Measurements from ENCODE around the gene PLAAT3. TPM values are rescaled to one million over a fixed set of nuclear protein-coding genes. Genes with fewer than 3 reads are reported as not detected.

Gene PLAAT3
- polyA plus RNA-seq, 1 donor from 2014 or later: not detected

DNA sequence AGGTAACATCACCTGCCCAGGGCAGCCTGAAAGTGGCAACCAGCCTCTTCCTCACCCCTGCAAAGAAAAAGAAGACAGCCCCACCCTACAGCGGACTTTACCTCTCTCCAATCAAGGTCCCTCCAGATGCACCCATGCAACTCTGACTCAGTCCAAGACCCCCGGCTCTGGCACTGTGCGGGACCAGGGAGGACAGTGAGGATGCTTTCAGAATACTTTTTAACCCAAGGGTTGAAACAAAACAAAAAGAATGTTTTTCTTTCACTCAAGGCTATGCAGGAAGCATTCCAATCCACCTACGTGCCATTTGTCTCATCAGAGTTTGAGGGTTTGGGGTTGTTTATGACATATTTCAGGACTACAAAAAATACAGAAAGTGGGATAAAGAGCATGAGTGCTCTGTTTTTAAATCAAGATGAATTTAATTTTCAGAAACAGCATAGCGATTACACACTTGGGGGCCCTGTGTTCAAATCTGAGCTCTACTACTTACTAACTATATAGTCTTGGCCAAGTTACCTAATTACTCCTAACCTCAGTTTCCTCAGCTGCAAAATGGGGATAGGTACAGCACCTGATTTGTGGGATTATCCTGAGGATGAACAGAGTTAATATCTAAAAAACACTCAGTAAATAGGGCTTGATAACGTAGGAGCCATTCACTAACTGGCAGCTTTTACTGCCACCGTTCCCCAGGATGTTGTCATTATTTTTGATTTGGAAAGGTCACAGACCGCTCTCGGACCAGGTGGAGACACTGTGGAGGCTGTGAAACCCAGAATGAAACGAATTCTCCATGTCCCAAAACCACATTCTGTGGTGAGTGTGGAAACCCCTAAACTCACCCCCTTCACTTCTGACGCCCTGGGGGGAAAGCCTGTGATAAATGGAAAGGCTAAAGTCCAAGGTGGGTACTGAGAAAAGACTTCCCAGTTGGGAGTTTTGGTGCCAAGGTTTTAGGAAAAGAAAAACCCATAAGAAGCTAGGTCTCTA is 5.6 kb downstream of the PLAAT3 start:
- no peak overlapping the region for H3K9ac ChIP-seq (ENCODE audit: low read length)
- no peaks in the 10 kb centered on the region for H3K9me2 ChIP-seq (ENCODE audit: insufficient read depth, low read length)
- H3K9me3 ChIP-seq (ENCODE audit: low read length): no peaks in the 10 kb centered on the region
- no peaks in the 10 kb centered on the region for H3K36me3 ChIP-seq (ENCODE audit: insufficient read depth, low read length)
- H3F3A ChIP-seq (ENCODE audit: insufficient read depth, low read length, poor library complexity, severe bottlenecking): no peaks in the 10 kb centered on the region
- no peak overlapping the region for H2AFZ ChIP-seq (ENCODE audit: low read depth, low read length)
- no peaks in the 10 kb centered on the region for H3K79me2 ChIP-seq (replicated peaks; ENCODE audit: insufficient read depth, low read length)
- H3K4me2 ChIP-seq (ENCODE audit: low read length): no peak overlapping the region
- no peak overlapping the region for H3K27ac ChIP-seq (ENCODE audit: low read length)
- no peaks in the 10 kb centered on the region for H4K20me1 ChIP-seq (ENCODE audit: insufficient read depth)
- no peak for TF ChIP-seq TAF1 (IDR thresholded peaks at IDR 0.05; ENCODE audit: low read depth)
- no peak for TF ChIP-seq EP300 (conservative IDR thresholded peaks at IDR 0.05; ENCODE audit: poor library complexity, severe bottlenecking)
- TF ChIP-seq SMC3 (conservative IDR thresholded peaks at IDR 0.05; ENCODE audit: poor library complexity): no peak
- no peak for TF ChIP-seq REST (IDR thresholded peaks at IDR 0.05; ENCODE audit: borderline replicate concordance)
- TF ChIP-seq, protein P1, sequence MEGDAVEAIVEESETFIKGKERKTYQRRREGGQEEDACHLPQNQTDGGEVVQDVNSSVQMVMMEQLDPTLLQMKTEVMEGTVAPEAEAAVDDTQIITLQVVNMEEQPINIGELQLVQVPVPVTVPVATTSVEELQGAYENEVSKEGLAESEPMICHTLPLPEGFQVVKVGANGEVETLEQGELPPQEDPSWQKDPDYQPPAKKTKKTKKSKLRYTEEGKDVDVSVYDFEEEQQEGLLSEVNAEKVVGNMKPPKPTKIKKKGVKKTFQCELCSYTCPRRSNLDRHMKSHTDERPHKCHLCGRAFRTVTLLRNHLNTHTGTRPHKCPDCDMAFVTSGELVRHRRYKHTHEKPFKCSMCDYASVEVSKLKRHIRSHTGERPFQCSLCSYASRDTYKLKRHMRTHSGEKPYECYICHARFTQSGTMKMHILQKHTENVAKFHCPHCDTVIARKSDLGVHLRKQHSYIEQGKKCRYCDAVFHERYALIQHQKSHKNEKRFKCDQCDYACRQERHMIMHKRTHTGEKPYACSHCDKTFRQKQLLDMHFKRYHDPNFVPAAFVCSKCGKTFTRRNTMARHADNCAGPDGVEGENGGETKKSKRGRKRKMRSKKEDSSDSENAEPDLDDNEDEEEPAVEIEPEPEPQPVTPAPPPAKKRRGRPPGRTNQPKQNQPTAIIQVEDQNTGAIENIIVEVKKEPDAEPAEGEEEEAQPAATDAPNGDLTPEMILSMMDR (IDR thresholded peaks at IDR 0.05; ENCODE audit: poor library complexity, severe bottlenecking): no peak
- no peak for TF ChIP-seq RAD21 (conservative IDR thresholded peaks at IDR 0.05)
- no peak for TF ChIP-seq MXI1 (conservative IDR thresholded peaks at IDR 0.05; ENCODE audit: poor library complexity, severe bottlenecking)
- TF ChIP-seq EZH2 (IDR thresholded peaks at IDR 0.05; ENCODE audit: borderline replicate concordance, insufficient read depth, low read length, poor library complexity, severe bottlenecking): no peak
- H3K27me3 ChIP-seq (ENCODE audit: insufficient read depth, low read depth, low read length): peaks cover 18% of the 10 kb centered on the region
- H3K4me3 ChIP-seq (ENCODE audit: low read length): no peak overlapping the region

- Histone ChIP-seq H2AFZ (ENCODE audit: low read depth, low read length) (peak overlapping the region; percentile 4), H3K27me3 (ENCODE audit: insufficient read depth, low read depth, low read length) (no peaks in the 10 kb centered on the region), H4K20me1 (ENCODE audit: insufficient read depth) (no peaks in the 10 kb centered on the region), H3K36me3 (ENCODE audit: insufficient read depth, low read length) (no peaks in the 10 kb centered on the region), H3F3A (ENCODE audit: insufficient read depth, low read length, poor library complexity, severe bottlenecking) (no peaks in the 10 kb centered on the region), H3K79me2 (replicated peaks; ENCODE audit: insufficient read depth, low read length) (no peaks in the 10 kb centered on the region), H3K27ac (ENCODE audit: low read length) (peak overlapping the region; percentile 5), H3K9ac (ENCODE audit: low read length) (no peak overlapping the region), H3K9me3 (ENCODE audit: low read length) (no peaks in the 10 kb centered on the region), H3K4me3 (ENCODE audit: low read length) (no peak overlapping the region), H3K9me2 (ENCODE audit: insufficient read depth, low read length) (no peaks in the 10 kb centered on the region), H3K4me2 (ENCODE audit: low read length) (peak overlapping the region; percentile 39)
- TF ChIP-seq EZH2 (IDR thresholded peaks at IDR 0.05; ENCODE audit: borderline replicate concordance, insufficient read depth, low read length, poor library complexity, severe bottlenecking) (no peak), REST (IDR thresholded peaks at IDR 0.05; ENCODE audit: borderline replicate concordance) (no peak), POLR2AphosphoS5 (IDR thresholded peaks at IDR 0.05) (no peak), TAF1 (IDR thresholded peaks at IDR 0.05; ENCODE audit: low read depth) (no peak), SMC3 (conservative IDR thresholded peaks at IDR 0.05; ENCODE audit: poor library complexity) (no peak), MXI1 (conservative IDR thresholded peaks at IDR 0.05; ENCODE audit: poor library complexity, severe bottlenecking) (no peak)
- TF ChIP-seq, protein P1 (IDR thresholded peaks at IDR 0.05; ENCODE audit: poor library complexity, severe bottlenecking): no peak
Measured at GRCh38 chr11:63603180-63603518, 11.1 kb downstream of the PLAAT3 start.

Data from neural cell (in vitro differentiated cells).